Thyroid gland (tissue), 4 donors: ENCODE data around the gene RAI14. TPM values are rescaled to one million over a fixed set of nuclear protein-coding genes. Genes with fewer than 3 reads are reported as not detected.

Experiments
- DNase-seq, 2 donors: peaks; one replicate each; pipeline ENCODE4 v3.0.0-alpha.2; 2019
- H3K27ac ChIP-seq, 3 donors: fragments of 200-600 bp; sonication (generic); 1 replicate in 2 of 3; 2 replicates in 1 of 3; pipeline ENCODE4 v1.5.1; 2016 to 2019; ENCODE audit warnings: mild to moderate bottlenecking in 1 of 3, moderate library complexity in 1 of 3
- H3K27me3 ChIP-seq: fragments of 200-600 bp; sonication (generic); one replicate; pipeline ENCODE4 v1.5.1; 2019
- H3K36me3 ChIP-seq, 2 donors: fragments of 200-600 bp; sonication (generic); one replicate each; pipeline ENCODE4 v1.5.1; 2016 to 2019
- H3K4me1 ChIP-seq, 2 donors: fragments of 200-600 bp; sonication (generic); one replicate each; pipeline ENCODE4 v1.5.1; 2017 to 2019
- H3K4me3 ChIP-seq, 3 donors: fragments of 200-600 bp; sonication (generic); replicated peaks in 1 of 3; 1 replicate in 2 of 3; 2 replicates in 1 of 3; pipeline ENCODE4 v1.5.1; 2016; ENCODE audit warnings: mild to moderate bottlenecking in 1 of 3
- H3K9me3 ChIP-seq: fragments of 200-600 bp; sonication (generic); one replicate; pipeline ENCODE4 v1.5.1; 2017
- CTCF ChIP-seq, 6 experiments: fragments of 200-600 bp in 3 of 6; fragments of 450-650 bp in 3 of 6; sonication (generic) in 3 of 6; IDR thresholded peaks; one replicate each; pipeline ENCODE4 v1.5.1; 2016 to 2019; ENCODE audit warnings: antibody characterized with exemption in 6 of 6, mild to moderate bottlenecking in 2 of 6, inconsistent platforms in 1 of 6, moderate library complexity in 1 of 6
- POLR2A ChIP-seq, 2 donors: fragments of 450-650 bp; IDR thresholded peaks; one replicate each; pipeline ENCODE4 v1.6.1; 2017; ENCODE audit warnings: antibody characterized with exemption in 2 of 2, mild to moderate bottlenecking in 2 of 2, moderate library complexity in 1 of 2
- WGBS, 2 donors: methylation state at CpG; one replicate each; pipeline ENCODE4 v1.1.5; 2017; 5-methylcytosine and 5-hydroxymethylcytosine counted together
- intact Hi-C: fragments of 100-400 bp; cut with DNase I; formaldehyde crosslinking; loops from one replicate; pipeline ENCODE4 v1.15.1; 2023
- total RNA-seq, 4 donors: library from RNA; depleted of rRNA; stranded (reverse); fragments of >200 nt; gene quantifications; one replicate each; pipeline ENCODE4 v1.2.3, GENCODE V29; 2016

RAI14 gene
- total RNA-seq, 4 donors from 2014 or later, result 16.9 to 23.5 (median 20.8) TPM

DNA sequence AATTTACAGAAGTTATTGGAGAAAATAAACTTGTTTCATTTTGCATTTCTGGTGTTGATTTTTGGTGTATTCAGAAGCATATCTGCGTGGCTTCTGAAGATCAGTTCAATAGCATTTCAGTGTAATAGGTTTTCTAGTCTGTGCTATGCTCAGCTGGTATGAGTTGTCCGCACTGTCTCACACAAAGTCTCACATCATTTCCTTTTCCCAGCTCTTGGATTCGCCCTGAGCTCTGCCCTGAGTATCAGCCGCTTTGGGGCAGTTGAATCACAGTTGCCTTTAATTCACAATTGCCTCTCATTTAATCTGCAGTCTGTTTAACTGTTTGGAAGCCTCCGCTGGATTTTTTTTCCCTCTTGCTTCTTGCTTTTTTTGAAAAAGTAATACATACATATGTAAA lies 176.4 kb downstream of the RAI14 start:
- DNase-seq, result no peak
- intact Hi-C loops, result loop anchor here (10.0 kb wide), 1 partner anchor 308 kb away; no protein-coding TSS in a partner anchor
- no peak overlapping the region for H3K4me3 ChIP-seq
- peaks cover 0 to 6% of the 10 kb centered on the region in 2 donors for H3K36me3 ChIP-seq
- no peaks in the 10 kb centered on the region for H3K4me1 ChIP-seq
- H3K27ac ChIP-seq, result no peak overlapping the region
- 91 to 93% methylated on average over 5 of the region's 5 CpGs for WGBS, 2 donors
- H3K9me3 ChIP-seq, result no peaks in the 10 kb centered on the region
- H3K27me3 ChIP-seq, result no peaks in the 10 kb centered on the region
- TF ChIP-seq CTCF (IDR thresholded peaks at IDR 0.05) (no peak), POLR2A (IDR thresholded peaks at IDR 0.05) (no peak)

- peaks cover 0 to 6% of the 10 kb centered on the region in 2 donors for H3K36me3 ChIP-seq
- no peaks in the 10 kb centered on the region for H3K9me3 ChIP-seq
- 90 to 92% methylated on average over 1 of the region's 1 CpG for WGBS, 2 donors
- DNase-seq, result no peak
- no peaks in the 10 kb centered on the region for H3K4me1 ChIP-seq
- no peak overlapping the region for H3K27ac ChIP-seq
- TF ChIP-seq POLR2A (IDR thresholded peaks at IDR 0.05) (no peak), CTCF (IDR thresholded peaks at IDR 0.05) (no peak)
- intact Hi-C loops, result loop anchor here (10.0 kb wide), 1 partner anchor 308 kb away; no protein-coding TSS in a partner anchor
- no peaks in the 10 kb centered on the region for H3K27me3 ChIP-seq
- H3K4me3 ChIP-seq, result no peak overlapping the region
Measured at GRCh38 chr5:34833090-34833489, 177.0 kb downstream of the RAI14 start.

- WGBS, 2 donors, result 84 to 87% methylated on average over 9 of the region's 9 CpGs
- Histone ChIP-seq H3K9me3 (no peaks in the 10 kb centered on the region), H3K27ac (no peak overlapping the region), H3K4me1 (peaks cover 0 to 5% of the 10 kb centered on the region in 2 donors), H3K4me3 (no peak overlapping the region), H3K27me3 (no peaks in the 10 kb centered on the region), H3K36me3 (peaks cover 0 to 6% of the 10 kb centered on the region in 2 donors)
- TF ChIP-seq POLR2A (IDR thresholded peaks at IDR 0.05), result no peak
- TF ChIP-seq CTCF (IDR thresholded peaks at IDR 0.05), result no peak
- intact Hi-C loops, result loop anchor here (10.0 kb wide), 1 partner anchor 309 kb away; no protein-coding TSS in a partner anchor
- no peak for DNase-seq
Measured at GRCh38 chr5:34833976-34834793, 178.1 kb downstream of the RAI14 start.

DNA sequence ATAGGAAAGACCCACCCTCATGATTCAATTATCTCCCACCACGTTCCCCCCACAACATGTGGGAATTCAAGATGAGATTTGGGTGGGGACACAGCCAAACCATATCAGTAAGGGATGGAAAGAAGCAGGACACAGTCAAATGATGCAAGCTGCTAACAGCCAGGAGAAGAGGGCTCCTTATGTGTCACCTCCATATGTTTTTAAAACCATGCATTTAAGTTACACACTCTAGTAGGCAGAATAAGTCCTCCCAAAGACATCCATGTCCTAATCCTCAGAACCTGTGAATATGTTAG lies 178.6 kb downstream of the RAI14 start:
- no peaks in the 10 kb centered on the region for H3K9me3 ChIP-seq
- peaks cover 0 to 6% of the 10 kb centered on the region in 2 donors for H3K36me3 ChIP-seq
- no peak overlapping the region for H3K27ac ChIP-seq
- WGBS, 2 donors, result 58 to 81% methylated on average over 1 of the region's 1 CpG
- no peak for DNase-seq
- H3K27me3 ChIP-seq, result no peaks in the 10 kb centered on the region
- intact Hi-C loops, result loop anchor here (10.0 kb wide), 1 partner anchor 310 kb away; no protein-coding TSS in a partner anchor
- H3K4me3 ChIP-seq, result no peak overlapping the region
- peaks cover 0 to 5% of the 10 kb centered on the region in 2 donors for H3K4me1 ChIP-seq
- TF ChIP-seq CTCF (IDR thresholded peaks at IDR 0.05) (no peak), POLR2A (IDR thresholded peaks at IDR 0.05) (no peak)

DNA sequence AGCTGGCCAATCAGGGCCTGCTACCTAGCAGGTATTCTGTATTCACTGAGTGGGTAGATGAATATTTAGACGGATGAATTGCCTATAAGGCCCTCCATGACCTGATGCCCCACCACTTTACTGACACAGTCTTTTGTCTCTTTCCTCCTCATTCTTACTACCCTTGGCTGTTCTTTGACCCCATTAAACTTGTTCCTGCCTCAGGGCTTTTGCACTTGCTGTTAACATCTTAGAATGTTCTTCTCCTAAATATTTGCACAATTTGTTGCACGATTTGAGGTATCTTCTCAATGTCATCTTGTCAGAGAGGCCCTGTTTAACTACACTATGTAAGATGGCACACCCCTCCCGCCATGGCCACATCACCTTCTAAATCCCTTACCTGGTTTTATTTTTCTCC lies 179.5 kb downstream of the RAI14 start:
- TF ChIP-seq POLR2A (IDR thresholded peaks at IDR 0.05) (no peak), CTCF (IDR thresholded peaks at IDR 0.05) (no peak)
- Histone ChIP-seq H3K4me3 (no peak overlapping the region), H3K27me3 (no peaks in the 10 kb centered on the region), H3K27ac (no peak overlapping the region), H3K4me1 (peaks cover 0 to 5% of the 10 kb centered on the region in 2 donors), H3K36me3 (no peaks in the 10 kb centered on the region), H3K9me3 (no peaks in the 10 kb centered on the region)
- no peak for DNase-seq
- WGBS, 2 donors, result 94 to 95% methylated on average over 3 of the region's 3 CpGs
- intact Hi-C loops, result loop anchor here (10.0 kb wide), 1 partner anchor 311 kb away; no protein-coding TSS in a partner anchor
